Measurements from ENCODE around the gene TNFSF18. TPM values are rescaled to one million over a fixed set of nuclear protein-coding genes. Genes with fewer than 3 reads are reported as not detected.
A peak's percentile ranks its signal among the peaks of the same experiment; 100 is the strongest.

The TNFSF18 gene
- total and polyA plus RNA-seq, 4 donors: 0.50 to 1.7 (median 0.91) TPM

GRCh38 chr1:173014160-173014559 is 36.6 kb downstream of the TNFSF18 start:
- H3K9me3 ChIP-seq (ENCODE audit: control insufficient read depth, insufficient read depth, low read length): no peaks in the 10 kb centered on the region
- no peaks in the 10 kb centered on the region for H3K27me3 ChIP-seq (ENCODE audit: control insufficient read depth, insufficient read depth, low read length)
- H3K36me3 ChIP-seq (ENCODE audit: control insufficient read depth, insufficient read depth, low read length): no peaks in the 10 kb centered on the region
- H3K4me3 ChIP-seq (ENCODE audit: low read depth, low read length): no peak overlapping the region
- no peaks in the 10 kb centered on the region for H3K4me1 ChIP-seq (ENCODE audit: control insufficient read depth, insufficient read depth, low read length)
- DNase-seq (ENCODE audit: low read depth in 4 of 6, low spot score in 6 of 6): no peak
- WGBS (ENCODE audit: insufficient coverage): no CpG with 5 or more reads among the region's 1 CpG
- H3K27ac ChIP-seq (ENCODE audit: low read depth, low read length): no peak overlapping the region

- no peak for DNase-seq (ENCODE audit: low read depth in 4 of 6, low spot score in 6 of 6)
- Histone ChIP-seq H3K4me1 (ENCODE audit: control insufficient read depth, insufficient read depth, low read length) (no peaks in the 10 kb centered on the region), H3K27me3 (ENCODE audit: control insufficient read depth, insufficient read depth, low read length) (no peaks in the 10 kb centered on the region), H3K4me3 (ENCODE audit: low read depth, low read length) (no peak overlapping the region), H3K27ac (ENCODE audit: low read depth, low read length) (no peak overlapping the region), H3K9me3 (ENCODE audit: control insufficient read depth, insufficient read depth, low read length) (no peaks in the 10 kb centered on the region), H3K36me3 (ENCODE audit: control insufficient read depth, insufficient read depth, low read length) (no peaks in the 10 kb centered on the region)
- no CpG with 5 or more reads among the region's 1 CpG for WGBS (ENCODE audit: insufficient coverage)
Observed at GRCh38 chr1:173012126-173012525, 38.6 kb downstream of the TNFSF18 start.

- no peak overlapping the region for H3K4me3 ChIP-seq (ENCODE audit: low read depth, low read length)
- no peaks in the 10 kb centered on the region for H3K27me3 ChIP-seq (ENCODE audit: control insufficient read depth, insufficient read depth, low read length)
- H3K27ac ChIP-seq (ENCODE audit: low read depth, low read length): no peak overlapping the region
- H3K9me3 ChIP-seq (ENCODE audit: control insufficient read depth, insufficient read depth, low read length): no peaks in the 10 kb centered on the region
- H3K4me1 ChIP-seq (ENCODE audit: control insufficient read depth, insufficient read depth, low read length): no peaks in the 10 kb centered on the region
- no CpG with 5 or more reads among the region's 1 CpG for WGBS (ENCODE audit: insufficient coverage)
- H3K36me3 ChIP-seq (ENCODE audit: control insufficient read depth, insufficient read depth, low read length): no peaks in the 10 kb centered on the region
- no peak for DNase-seq (ENCODE audit: low read depth in 4 of 6, low spot score in 6 of 6)
Observed at GRCh38 chr1:173009597-173009996, 41.1 kb downstream of the TNFSF18 start.

- DNase-seq (ENCODE audit: low read depth in 4 of 6, low spot score in 6 of 6): no peak
- Histone ChIP-seq H3K9me3 (ENCODE audit: control insufficient read depth, insufficient read depth, low read length) (peaks cover 2% of the 10 kb centered on the region), H3K4me1 (ENCODE audit: control insufficient read depth, insufficient read depth, low read length) (no peaks in the 10 kb centered on the region), H3K27ac (ENCODE audit: low read depth, low read length) (no peak overlapping the region), H3K27me3 (ENCODE audit: control insufficient read depth, insufficient read depth, low read length) (no peaks in the 10 kb centered on the region), H3K4me3 (ENCODE audit: low read depth, low read length) (no peak overlapping the region), H3K36me3 (ENCODE audit: control insufficient read depth, insufficient read depth, low read length) (no peaks in the 10 kb centered on the region)
- no CpG with 5 or more reads among the region's 2 CpGs for WGBS (ENCODE audit: insufficient coverage)
Observed at GRCh38 chr1:173005196-173005864, 45.4 kb downstream of the TNFSF18 start.

- DNase-seq (ENCODE audit: low read depth in 4 of 6, low spot score in 6 of 6): no peak
- Histone ChIP-seq H3K4me3 (ENCODE audit: low read depth, low read length) (no peak overlapping the region), H3K27me3 (ENCODE audit: control insufficient read depth, insufficient read depth, low read length) (no peaks in the 10 kb centered on the region), H3K4me1 (ENCODE audit: control insufficient read depth, insufficient read depth, low read length) (no peaks in the 10 kb centered on the region), H3K36me3 (ENCODE audit: control insufficient read depth, insufficient read depth, low read length) (no peaks in the 10 kb centered on the region), H3K27ac (ENCODE audit: low read depth, low read length) (no peak overlapping the region), H3K9me3 (ENCODE audit: control insufficient read depth, insufficient read depth, low read length) (peaks cover 2% of the 10 kb centered on the region)
- no CpG with 5 or more reads among the region's 6 CpGs for WGBS (ENCODE audit: insufficient coverage)
Observed at GRCh38 chr1:173002891-173003838, 47.6 kb downstream of the TNFSF18 start.

GRCh38 chr1:172999349-172999748 is 51.4 kb downstream of the TNFSF18 start:
- Histone ChIP-seq H3K36me3 (ENCODE audit: control insufficient read depth, insufficient read depth, low read length) (no peaks in the 10 kb centered on the region), H3K27ac (ENCODE audit: low read depth, low read length) (no peak overlapping the region), H3K4me3 (ENCODE audit: low read depth, low read length) (no peak overlapping the region), H3K9me3 (ENCODE audit: control insufficient read depth, insufficient read depth, low read length) (peaks cover 2% of the 10 kb centered on the region), H3K27me3 (ENCODE audit: control insufficient read depth, insufficient read depth, low read length) (no peaks in the 10 kb centered on the region), H3K4me1 (ENCODE audit: control insufficient read depth, insufficient read depth, low read length) (no peaks in the 10 kb centered on the region)
- peak in 1 of 6 donors; percentile 9 for DNase-seq (ENCODE audit: low read depth in 4 of 6, low spot score in 6 of 6)
- 70% methylated on average over 1 of the region's 3 CpGs for WGBS (ENCODE audit: insufficient coverage)

- Histone ChIP-seq H3K36me3 (ENCODE audit: control insufficient read depth, insufficient read depth, low read length) (no peaks in the 10 kb centered on the region), H3K27me3 (ENCODE audit: control insufficient read depth, insufficient read depth, low read length) (no peaks in the 10 kb centered on the region), H3K9me3 (ENCODE audit: control insufficient read depth, insufficient read depth, low read length) (peaks cover 2% of the 10 kb centered on the region), H3K4me1 (ENCODE audit: control insufficient read depth, insufficient read depth, low read length) (no peaks in the 10 kb centered on the region), H3K4me3 (ENCODE audit: low read depth, low read length) (no peak overlapping the region), H3K27ac (ENCODE audit: low read depth, low read length) (no peak overlapping the region)
- no CpG with 5 or more reads among the region's 2 CpGs for WGBS (ENCODE audit: insufficient coverage)
- DNase-seq (ENCODE audit: low read depth in 4 of 6, low spot score in 6 of 6): no peak
Observed at GRCh38 chr1:172997941-172998361, 52.8 kb downstream of the TNFSF18 start.

- Histone ChIP-seq H3K4me1 (ENCODE audit: control insufficient read depth, insufficient read depth, low read length) (no peaks in the 10 kb centered on the region), H3K27me3 (ENCODE audit: control insufficient read depth, insufficient read depth, low read length) (no peaks in the 10 kb centered on the region), H3K9me3 (ENCODE audit: control insufficient read depth, insufficient read depth, low read length) (no peaks in the 10 kb centered on the region), H3K27ac (ENCODE audit: low read depth, low read length) (no peak overlapping the region), H3K36me3 (ENCODE audit: control insufficient read depth, insufficient read depth, low read length) (no peaks in the 10 kb centered on the region), H3K4me3 (ENCODE audit: low read depth, low read length) (no peak overlapping the region)
- no CpG with 5 or more reads among the region's 2 CpGs for WGBS (ENCODE audit: insufficient coverage)
- DNase-seq (ENCODE audit: low read depth in 4 of 6, low spot score in 6 of 6): no peak
Observed at GRCh38 chr1:172993640-172994039, 57.1 kb downstream of the TNFSF18 start.

GRCh38 chr1:172991674-172992400 is 58.9 kb downstream of the TNFSF18 start:
- Histone ChIP-seq H3K36me3 (ENCODE audit: control insufficient read depth, insufficient read depth, low read length) (no peaks in the 10 kb centered on the region), H3K27ac (ENCODE audit: low read depth, low read length) (no peak overlapping the region), H3K4me1 (ENCODE audit: control insufficient read depth, insufficient read depth, low read length) (no peaks in the 10 kb centered on the region), H3K27me3 (ENCODE audit: control insufficient read depth, insufficient read depth, low read length) (no peaks in the 10 kb centered on the region), H3K4me3 (ENCODE audit: low read depth, low read length) (no peak overlapping the region), H3K9me3 (ENCODE audit: control insufficient read depth, insufficient read depth, low read length) (no peaks in the 10 kb centered on the region)
- WGBS (ENCODE audit: insufficient coverage): no CpG with 5 or more reads among the region's 1 CpG
- DNase-seq (ENCODE audit: low read depth in 4 of 6, low spot score in 6 of 6): no peak
